SKM-1 (cell line): ENCODE measurements around the gene COL24A1.
"Not testable (repeated sequence)": the region's sequence is repeated elsewhere in the genome, so short reads cannot be mapped to it uniquely, and the experiment has no call there.

ENCODE experiments used
- DNase-seq: peaks from one replicate; lab custom pipeline; 2025; ENCODE audit not compliant: unreplicated experiment; lab: John Stamatoyannopoulos, UW

Gene COL24A1

DNA sequence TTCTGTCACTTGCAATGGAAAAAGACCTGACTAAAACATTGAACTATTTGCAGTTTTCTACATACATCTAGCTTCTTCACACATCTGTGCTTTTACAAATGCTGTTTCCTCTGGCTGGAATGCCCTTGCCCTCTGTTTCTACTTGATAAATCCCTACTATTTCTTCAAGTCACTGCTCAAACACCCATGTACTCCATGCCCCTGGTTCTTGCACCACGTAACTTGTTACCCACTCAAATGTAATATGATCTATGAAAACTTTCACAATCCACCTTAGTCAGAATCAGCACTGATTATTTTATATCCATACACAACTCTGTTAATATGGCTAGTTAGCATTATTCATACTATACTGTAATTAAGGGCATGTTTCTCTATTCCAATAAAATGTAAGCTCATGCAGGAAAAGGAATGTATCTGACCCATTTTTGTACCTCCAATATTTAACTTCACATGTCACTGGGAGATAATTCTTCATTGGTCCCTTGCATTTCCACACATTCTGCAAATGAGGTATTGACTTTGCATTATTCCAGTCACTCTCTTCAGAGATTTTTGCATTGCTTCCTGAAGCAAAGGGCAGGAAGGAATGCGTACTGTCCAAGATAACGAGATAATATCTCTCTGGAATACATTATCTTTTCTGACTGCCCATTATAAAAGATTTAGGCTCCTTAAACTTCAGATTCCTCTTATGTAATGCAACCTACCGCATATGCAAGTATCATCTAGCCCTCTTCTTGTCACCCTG, 158.3 kb downstream of the COL24A1 start:
- DNase-seq = no peak

DNA sequence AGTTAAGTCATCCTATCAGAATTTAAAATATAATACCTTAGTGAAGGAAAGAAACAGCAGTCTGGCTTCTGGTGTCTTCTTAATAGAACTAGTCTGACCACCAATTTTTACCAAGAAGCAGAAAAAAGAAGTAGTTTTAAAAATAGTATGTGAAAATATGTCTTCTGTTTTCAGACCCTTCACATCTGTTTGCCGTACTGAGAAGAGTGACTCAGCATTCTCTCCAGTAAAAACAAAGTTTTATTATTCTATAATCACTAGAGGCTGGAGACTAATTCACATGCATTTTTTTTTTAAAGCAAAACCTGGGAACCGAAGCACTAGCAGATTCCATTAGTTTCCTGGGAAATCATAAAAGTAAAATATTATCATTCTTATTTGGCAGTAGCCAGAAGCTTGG, 163.8 kb downstream of the COL24A1 start:
- DNase-seq = no peak

DNA sequence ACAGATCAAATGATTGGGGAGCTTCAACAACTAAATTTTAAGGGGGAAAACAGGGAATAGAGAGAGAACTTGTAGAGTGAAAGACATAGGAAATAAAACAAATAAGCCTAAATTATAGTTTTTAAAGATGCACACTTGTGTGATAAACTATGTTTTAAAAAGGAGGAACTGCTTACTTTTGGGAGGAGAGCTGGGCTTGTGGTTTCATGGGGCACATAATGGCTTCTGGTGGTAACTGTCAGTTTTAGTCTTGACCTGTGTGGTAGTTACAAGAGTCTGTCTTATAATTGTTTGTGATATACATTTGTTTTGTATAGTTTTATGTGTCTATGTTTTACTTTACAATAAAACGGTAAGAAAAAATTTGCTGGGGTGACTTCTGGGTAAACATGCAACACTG, 165.3 kb downstream of the COL24A1 start:
- peak; percentile 11 for DNase-seq

DNA sequence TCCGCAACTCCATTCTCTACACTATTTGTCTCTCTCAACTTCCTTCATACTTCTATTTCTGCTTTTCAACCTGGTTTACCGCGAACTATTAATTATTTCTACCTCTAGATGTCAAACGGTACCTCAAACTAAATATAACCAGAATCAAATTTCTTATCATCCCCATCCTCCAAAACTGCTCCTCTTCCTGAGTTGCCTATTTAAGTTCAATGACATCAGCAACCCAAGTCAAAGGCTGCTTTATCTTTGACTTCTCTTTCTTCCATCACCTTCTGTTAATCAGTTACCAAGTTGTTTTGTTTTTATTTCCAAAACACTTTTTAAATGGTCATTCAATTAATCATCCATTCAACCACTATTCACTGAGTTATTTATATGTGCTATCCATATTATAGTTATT, 171.9 kb downstream of the COL24A1 start:
- DNase-seq = no peak

DNA sequence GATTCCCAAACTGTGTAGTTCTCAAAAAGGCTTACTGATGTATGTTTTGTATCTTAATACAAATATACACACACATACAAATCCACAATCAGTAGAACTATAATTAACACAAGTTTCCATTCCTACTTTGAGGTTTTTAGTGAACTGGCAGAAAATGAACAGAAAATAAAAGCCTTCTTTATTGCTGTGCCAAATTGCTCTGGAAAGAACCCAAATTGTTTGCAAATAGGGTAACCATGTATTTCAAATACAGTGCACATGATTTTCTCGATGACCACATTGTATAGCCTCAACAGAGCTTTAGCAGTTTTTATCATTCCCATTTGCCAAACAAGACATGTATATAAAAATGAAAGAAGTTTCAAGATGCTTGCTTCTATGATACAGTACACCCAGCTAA, 173.3 kb downstream of the COL24A1 start:
- DNase-seq = no peak

DNA sequence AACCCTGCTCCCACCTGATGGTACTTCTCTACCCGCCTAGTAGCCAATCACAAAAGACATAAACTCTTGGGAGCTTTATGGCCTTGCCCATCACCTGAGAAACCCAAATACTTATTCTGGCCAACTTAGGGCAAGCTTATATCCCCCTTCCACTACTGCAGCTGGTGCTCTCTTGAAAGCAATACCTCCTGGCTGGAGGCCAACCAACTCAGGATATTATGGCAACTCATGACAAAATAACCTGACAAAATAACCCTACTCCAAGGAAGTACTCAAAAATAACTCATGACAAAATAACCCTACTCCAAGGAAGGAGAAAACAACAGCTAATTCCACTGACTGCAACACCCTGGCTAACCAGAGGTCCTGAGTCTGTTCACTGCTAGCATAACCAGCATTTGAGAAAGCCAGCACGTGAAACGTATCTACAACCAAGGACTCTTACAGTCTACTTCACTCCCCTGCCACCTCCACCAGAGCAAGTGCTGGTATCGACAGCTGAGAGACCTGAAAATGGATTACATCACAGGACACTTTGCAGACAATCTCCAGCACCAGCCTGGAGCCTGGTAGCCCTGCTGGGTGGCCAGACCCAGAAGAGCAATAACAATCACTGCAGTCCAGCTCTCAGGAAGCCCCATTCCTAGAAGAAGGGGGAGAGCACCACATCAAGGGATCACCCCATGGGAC, 179.9 kb downstream of the COL24A1 start:
- DNase-seq = no peak

DNA sequence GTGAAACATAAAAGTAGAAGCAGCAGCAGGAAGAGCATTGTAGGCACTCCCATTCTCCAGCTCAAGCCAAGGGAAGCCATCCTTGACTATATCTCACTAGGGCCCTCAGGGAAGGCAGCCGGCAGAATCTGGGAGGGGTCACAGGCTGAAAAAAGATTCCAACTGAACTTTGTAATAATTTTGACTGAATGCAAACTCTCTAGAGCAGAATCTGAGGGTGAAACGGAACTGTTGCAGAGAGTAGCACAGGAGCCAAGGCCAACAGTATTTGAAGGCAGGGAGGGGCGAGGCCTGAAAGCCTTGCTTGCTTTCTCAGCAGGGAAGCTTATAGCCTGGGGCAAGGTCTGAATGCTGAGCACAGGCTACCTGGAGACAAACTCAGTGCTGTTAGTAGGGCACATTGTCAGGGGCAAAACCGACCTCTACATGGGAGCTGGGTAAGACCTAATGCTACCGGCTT, 180.6 kb downstream of the COL24A1 start:
- DNase-seq = no peak

DNA sequence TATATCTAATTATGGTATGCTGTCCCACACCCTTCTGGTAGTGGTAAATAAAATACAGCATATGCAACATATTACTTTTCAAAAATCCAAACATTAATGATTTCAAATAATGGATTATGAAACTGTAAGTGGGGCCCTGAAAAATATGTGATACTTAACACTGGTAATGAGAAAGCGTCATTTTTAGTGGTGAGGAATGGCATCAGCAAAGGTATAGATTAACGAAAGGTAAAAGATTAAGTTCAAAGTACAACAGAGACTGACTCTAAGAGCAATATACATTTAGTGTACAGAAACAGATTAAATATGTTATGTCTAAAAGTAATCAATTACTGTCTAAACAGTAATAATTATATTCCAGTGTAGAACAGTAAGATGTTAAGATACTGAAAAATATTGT, 194.1 kb downstream of the COL24A1 start:
- DNase-seq = no peak

DNA sequence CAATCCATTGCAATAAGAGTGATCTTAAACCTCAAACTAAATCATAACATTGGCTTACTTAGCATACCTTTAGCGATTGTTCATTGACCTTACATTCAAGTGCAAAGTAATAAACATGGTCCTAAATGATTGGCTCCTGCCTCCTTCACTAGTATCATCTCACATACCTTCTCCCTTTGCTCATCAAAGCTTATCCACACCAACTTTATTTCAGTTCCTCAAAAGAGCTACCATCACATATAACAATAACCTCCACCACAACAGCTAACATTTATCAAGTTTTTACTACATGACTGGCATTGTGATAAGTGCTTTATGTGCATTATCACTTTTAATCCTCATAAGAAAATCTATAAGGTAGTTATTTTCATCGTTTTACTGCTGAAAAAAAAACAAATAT, 198.8 kb downstream of the COL24A1 start:
- DNase-seq = no peak

DNA sequence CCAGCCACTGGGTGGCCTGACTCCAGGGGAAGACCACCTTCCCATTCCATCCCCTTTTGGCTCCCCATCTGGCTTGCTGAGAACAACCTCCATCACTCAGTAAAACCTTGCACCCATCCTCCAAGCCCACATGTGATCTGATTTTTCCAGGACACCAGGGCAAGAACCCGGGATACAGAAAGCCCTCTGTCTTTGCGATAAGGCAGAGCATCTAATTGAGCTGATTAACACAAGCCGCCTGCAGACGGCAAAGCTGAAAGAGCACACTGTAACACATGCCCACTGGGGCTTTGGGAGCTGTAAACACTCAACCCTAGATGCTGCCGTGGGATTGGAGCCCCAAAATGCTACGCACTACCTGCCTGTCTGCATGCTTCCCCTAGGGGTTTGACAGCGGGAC, 201.4 kb downstream of the COL24A1 start:
- not testable (repeated sequence) for DNase-seq

DNA sequence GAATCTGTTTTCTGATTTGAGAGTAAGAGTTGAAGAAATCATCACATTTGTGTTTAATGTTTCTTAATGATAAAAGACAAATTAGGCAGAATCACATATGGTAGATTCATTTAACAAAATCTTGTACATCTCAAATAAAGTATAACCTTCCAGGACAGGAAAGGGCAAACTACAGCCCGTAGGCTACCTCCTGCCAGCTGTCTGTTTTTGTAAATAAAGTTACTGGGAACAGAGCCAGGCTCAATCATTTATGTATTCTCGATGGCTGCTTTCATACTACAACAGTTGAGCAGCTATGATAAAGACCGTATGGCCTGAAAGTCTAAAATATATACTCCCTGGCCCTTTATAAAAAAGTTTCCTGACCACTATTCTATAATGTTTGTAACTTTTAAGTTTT, 204.1 kb downstream of the COL24A1 start:
- DNase-seq = no peak

DNA sequence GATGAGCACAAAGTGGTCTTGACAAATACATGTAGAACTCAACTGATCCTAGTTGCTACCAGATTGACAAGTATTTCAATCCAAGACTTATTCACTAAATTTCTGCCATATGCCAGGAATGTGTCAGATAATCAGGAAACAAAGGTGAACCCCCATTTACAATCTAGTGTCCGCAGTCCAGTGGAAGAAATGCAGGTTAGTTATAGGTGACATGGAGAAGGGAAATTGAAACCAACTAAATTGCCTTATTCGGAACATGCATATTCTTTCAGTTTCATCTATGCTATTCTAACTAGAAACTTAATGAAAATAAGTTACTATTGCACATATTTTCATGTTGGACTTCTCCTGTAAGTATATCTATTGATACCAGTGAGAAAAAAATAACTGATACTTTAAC, 209.4 kb downstream of the COL24A1 start:
- no peak for DNase-seq

DNA sequence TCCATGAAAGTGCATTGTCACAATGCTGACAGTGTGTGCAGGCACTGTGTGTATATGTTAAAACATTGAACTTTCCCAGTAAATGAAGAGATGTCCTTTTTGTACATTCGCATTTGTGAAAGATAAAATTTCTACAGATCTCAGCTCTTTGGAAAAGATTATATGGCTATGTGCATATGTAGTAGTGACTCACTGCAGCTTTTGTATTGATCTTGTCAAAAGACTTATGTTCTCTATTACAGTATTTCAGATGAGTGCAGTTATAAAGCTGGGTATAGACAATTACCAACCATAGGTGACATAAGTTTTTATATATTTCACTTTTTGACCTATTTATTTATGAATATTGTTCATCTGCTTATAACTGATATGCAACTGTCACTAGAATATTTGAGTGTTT, 212.6 kb downstream of the COL24A1 start:
- no peak for DNase-seq

DNA sequence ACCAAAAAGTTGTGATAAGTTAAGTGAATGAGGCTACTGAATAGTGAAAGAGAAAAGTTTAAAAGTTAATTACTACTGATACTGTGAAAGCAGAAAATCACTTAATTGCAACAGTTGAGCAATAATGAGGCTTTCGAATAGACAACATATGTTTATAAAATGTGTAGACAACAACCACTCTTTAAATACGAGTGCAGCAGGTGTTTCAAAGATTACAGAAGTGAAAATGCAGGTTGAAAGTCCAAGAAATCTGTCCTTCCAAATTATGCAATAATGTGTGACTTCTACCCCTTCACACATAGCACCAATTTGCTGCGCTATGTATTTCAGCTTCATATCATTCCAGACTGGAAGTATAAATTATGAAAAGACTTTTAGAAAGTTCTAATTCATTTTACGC, 213.0 kb downstream of the COL24A1 start:
- DNase-seq = no peak

DNA sequence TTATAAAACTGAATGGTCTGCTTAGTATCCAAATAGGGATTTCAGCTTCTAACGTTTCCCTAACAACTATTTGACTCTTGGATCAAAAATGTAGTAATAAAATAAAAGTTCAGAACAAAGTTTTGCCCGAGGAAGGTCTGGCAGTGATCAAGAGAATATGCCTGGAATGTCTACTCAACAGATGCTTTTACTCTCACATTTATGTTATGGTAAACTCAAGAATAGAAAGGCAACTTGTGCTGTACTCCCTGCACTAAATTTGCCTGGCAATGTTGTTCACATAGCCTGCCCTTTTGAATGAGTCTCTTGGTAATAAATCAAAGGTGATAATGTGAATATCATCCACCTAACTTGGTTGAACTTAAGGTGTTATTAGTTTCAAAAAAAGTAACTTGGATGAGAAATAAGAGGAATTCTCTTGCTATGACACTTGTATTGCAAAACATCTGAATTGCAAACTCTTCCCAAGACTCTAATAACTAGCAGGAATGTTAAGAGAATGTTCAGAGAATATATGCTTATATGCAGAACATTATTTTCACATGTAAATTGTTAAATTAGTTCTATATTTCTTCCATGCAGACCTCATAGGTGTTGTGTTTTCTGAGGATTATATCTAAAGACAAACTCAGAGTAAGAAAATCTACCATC, 215.8 kb downstream of the COL24A1 start:
- no peak for DNase-seq

DNA sequence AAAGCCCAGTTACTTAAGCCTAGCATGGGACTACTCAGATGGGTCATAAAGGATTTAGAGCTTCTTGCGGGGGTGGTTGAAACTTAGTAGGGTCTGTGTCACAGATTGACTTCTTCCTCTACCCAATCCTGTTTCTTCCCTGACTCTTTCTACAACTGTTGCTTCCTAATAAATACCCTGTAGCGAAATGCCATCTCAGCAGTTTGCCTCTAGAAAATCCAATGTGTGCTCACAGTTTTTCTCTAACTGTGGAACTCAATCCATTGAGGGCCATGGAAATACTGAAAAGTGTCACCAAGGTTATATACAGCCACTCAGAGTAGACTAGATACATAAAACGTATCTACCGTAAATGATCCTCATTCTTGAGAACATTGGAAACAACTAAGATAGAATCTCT, 217.7 kb downstream of the COL24A1 start:
- DNase-seq = no peak

DNA sequence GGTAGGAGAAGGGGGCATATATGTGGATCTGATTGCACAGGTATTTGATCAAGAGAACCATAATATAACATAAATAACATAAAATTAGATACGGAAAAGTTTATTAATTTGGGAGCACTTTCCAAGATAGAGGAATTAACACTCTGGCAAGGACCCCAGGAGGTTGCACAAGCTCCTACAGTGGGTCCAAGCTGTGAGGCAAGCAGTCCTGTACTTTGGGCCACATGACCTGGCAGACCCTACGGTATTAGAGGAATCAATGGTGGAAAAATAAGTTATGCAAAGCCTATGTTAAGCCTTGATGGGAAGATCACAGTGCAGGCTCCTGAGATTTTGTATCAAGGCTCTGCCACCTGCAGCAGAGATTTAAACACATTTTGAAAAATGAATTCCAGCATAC, 220.1 kb downstream of the COL24A1 start:
- no peak for DNase-seq

DNA sequence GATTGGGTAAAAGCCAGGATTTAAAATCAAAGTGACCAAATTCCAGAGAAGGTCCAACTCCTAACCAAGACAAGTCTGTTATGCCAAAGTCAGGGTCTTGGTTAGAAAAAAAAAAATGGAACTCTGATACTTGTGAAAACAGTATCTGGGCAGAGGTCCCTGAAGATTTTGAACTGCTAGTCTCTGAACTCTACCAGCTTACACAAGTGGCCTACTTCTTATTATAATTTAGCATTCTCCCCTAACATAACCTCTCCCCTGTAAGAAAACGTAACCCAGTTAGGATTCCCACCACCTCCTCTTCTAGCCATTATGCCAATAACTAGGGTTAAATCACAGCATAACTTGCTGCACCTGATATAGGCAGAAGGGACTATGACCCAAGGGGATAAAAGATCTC, 220.5 kb downstream of the COL24A1 start:
- DNase-seq = no peak

DNA sequence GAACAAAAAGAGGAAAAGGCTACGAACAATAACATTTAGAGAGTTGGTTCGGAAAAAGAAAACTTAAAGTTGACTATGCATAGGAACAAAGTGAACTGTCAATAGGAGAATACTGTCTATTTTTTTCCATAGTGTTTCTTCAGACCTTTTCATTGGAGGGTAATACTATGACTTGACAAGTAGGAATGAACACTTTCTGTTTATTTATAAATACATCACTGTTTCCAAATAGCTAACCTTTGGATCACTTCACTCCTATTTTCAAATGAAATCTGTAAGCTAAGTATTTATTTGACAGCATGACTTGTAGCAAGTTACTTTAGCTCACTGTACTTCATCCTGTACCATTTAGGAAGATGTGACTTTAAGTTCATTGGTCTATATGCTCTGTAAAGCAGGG, 221.3 kb downstream of the COL24A1 start:
- DNase-seq = no peak

DNA sequence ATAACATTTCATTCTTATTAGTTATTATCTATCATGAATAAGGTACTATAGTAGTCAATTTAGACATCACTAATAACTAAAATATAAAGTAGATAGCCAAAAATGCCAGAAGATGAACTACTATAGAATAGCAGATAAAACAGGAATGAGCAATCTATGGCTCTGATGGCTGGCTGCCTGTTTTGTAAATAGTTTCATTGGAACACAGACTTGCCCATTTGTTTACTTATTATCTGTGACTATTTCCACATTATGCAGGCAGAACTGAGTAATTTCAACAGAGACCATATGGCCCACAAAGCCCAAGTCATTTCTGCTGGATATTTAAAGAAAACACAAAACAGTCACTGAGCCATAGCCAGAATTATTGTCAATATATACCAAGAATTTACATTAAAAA, 222.1 kb downstream of the COL24A1 start:
- DNase-seq = no peak

DNA sequence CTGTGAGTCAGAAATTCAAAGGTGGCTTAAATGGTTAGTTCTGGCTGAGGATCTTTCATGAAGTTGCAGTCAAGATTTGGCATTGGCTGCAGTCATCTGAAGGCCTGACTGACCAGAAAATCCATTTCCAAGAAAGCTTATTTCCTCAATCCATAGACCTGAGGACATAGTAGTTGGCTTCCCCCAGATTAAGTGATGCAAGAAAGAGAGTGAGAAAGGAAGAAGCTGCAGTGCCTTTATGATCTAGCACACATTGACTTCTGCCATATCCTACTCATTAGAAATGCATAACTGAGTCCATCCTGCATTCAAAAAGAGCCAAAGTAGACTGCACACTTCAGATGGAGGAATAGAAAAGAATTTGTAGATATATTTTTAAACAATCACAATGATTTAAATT, 222.6 kb downstream of the COL24A1 start:
- no peak for DNase-seq

DNA sequence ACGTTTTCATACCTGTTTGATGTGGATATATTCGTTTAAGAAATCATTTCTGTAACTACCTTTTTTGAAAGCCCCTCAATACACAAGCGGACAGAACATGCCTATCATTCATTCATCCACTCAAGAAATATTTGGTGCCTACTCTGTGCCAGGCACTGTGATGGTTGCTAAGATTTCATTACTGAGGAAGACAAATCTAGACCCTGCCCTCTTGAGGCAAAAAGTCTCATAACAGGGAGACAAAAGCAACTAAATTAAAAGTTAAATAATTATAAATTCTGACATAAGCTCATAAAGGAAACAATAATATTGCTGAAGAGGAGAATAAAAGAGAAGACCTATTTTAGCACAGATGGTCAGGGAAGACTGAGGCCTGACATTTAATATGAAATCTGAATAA, 244.8 kb downstream of the COL24A1 start:
- DNase-seq = no peak
